Measurements from ENCODE around the gene RDH13. TPM values are rescaled to one million over a fixed set of nuclear protein-coding genes. Genes with fewer than 3 reads are reported as not detected.
"Not testable (repeated sequence)": the region's sequence is repeated elsewhere in the genome, so short reads cannot be mapped to it uniquely, and the experiment has no call there.

RDH13 gene
- total RNA-seq, 4 donors from 2014 or later, result 10.0 to 15.6 (median 13.9) TPM

DNA sequence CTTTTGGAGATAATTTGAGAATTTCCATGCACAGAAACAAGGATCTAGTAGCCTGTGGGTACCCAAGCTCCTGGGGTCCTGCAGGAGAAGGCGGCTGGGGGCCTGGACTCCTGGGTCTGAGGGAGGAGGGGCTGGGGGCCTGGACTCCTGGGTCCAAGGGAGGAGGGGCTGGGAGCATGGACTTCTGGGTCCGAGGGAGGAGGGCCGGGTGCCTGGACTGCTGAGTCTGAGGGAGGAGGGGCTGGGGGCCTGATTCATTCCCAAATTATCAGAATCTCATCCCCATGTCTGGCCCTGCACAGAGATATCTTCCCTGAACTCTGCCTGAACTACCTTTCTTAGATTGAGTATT lies 520 bp upstream of the RDH13 start:
- ATAC-seq, result no peak
- peaks cover 0 to 21% (median 8%) of the 10 kb centered on the region in 3 donors for H3K4me1 ChIP-seq
- peaks cover 21% of the 10 kb centered on the region for H3K27me3 ChIP-seq
- TF ChIP-seq POLR2A (IDR thresholded peaks at IDR 0.05) (no peak), POLR2AphosphoS5 (IDR thresholded peaks at IDR 0.05) (no peak), EP300 (IDR thresholded peaks at IDR 0.05) (no peak)
- TF ChIP-seq, protein P1, sequence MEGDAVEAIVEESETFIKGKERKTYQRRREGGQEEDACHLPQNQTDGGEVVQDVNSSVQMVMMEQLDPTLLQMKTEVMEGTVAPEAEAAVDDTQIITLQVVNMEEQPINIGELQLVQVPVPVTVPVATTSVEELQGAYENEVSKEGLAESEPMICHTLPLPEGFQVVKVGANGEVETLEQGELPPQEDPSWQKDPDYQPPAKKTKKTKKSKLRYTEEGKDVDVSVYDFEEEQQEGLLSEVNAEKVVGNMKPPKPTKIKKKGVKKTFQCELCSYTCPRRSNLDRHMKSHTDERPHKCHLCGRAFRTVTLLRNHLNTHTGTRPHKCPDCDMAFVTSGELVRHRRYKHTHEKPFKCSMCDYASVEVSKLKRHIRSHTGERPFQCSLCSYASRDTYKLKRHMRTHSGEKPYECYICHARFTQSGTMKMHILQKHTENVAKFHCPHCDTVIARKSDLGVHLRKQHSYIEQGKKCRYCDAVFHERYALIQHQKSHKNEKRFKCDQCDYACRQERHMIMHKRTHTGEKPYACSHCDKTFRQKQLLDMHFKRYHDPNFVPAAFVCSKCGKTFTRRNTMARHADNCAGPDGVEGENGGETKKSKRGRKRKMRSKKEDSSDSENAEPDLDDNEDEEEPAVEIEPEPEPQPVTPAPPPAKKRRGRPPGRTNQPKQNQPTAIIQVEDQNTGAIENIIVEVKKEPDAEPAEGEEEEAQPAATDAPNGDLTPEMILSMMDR (IDR thresholded peaks at IDR 0.05), result no peak
- H3K9me3 ChIP-seq, result no peaks in the 10 kb centered on the region
- peak overlapping the region; percentile 65 to 90 for H3K4me3 ChIP-seq
- peaks cover 0 to 10% of the 10 kb centered on the region in 2 donors for H3K36me3 ChIP-seq
- H3K27ac ChIP-seq, result peak overlapping the region in 3 of 4 donors; percentile 66 to 78 (median 78)
- 59% methylated on average over 3 of the region's 3 CpGs; no CpG with 5 or more reads in 1 of the 2 donors for WGBS, 2 donors (ENCODE audit: low coverage in 1 of 2)

DNA sequence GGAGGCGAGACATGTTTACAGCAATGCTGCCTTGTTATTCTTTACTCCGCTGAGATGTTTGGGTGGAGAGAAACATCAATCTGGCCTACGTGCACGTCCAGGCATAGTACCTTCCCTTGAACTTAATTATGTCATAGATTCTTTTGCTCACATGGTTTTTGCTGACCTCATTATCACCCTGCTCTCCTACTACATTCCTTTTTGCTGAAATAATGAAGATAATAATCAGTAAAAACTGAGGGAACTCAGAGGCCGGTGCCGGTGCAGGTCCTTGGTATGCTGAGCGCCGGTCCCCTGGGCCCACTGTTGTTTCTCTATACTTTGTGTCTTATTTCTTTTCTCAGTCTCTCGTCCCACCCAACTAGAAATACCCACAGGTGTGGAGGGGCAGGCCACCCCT lies 2.7 kb downstream of the RDH13 start:
- H3K27ac ChIP-seq, H3K9me3 ChIP-seq, H3K27me3 ChIP-seq, H3K4me3 ChIP-seq, ATAC-seq: not testable (repeated sequence)
- 70 to 71% methylated on average over 2 to 8 of the region's 9 CpGs for WGBS, 2 donors (ENCODE audit: low coverage in 1 of 2)
- Histone ChIP-seq H3K4me1 (peaks cover 0 to 21% (median 8%) of the 10 kb centered on the region in 3 donors), H3K36me3 (peaks cover 0 to 42% of the 10 kb centered on the region in 2 donors)

DNA sequence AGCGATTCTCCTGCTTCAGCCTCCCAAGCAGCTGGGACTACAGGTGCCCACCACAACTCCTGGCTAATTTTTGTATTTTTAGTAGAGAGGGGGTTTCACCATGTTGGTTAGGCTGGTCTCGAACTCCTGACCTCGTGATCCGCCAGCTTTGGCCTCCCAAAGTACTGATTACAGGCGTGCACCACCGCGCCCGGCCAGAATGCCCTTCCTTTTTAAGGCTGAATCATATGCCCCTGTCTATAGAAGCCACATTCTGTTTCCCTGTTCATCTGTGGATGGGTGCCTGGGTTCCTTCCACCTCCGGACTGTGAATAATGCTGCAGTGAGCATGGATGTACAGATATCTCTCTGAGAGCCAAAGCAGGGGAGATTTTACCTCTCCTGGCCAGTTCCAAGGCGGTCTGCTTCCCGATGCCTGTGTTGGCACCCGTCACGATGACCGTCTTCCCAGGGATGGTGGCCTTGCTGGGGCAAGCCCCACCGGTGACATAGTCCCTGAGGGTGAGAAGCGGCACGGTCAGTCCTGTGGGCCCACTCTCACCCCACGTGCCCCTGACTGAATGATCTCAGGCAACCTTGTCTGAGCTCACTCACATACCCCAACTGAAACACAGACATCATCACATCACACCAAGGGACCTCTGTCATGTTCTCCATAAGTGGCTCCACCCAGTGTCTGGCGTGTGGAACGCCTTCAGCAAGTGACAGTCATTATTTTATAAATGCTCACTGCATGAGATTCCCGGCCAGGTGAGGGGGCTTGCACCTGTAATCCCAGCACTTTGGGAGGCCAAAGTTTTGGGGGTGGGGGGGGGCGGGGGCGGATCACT lies 4.0 kb downstream of the RDH13 start:
- Histone ChIP-seq H3K27me3 (no peaks in the 10 kb centered on the region), H3K4me1 (peaks cover 0 to 21% (median 8%) of the 10 kb centered on the region in 3 donors)
- 92 to 96% methylated on average over 7 to 10 of the region's 23 CpGs for WGBS, 2 donors (ENCODE audit: low coverage in 1 of 2)

DNA sequence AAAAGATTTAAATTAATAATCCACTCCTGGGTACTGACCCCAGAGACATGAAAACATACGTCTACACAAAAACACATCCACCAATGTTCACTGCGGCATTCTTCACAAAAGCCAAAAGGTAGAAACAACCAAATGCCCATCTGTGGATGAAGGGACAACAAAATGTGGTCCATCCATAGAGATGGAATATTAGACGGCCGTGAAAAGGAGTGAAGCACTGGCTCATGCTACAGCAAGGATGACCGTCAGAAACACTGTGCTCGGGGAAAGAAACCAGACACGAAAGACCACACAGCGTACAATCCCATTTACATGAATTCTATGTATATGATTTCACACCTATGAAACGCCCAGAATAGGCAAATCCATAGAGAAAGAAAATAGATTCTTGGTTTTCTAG lies 6.1 kb downstream of the RDH13 start:
- Histone ChIP-seq H3K9me3 (no peaks in the 10 kb centered on the region), H3K27me3 (no peaks in the 10 kb centered on the region), H3K4me3 (no peak overlapping the region), H3K36me3 (peaks cover 0 to 76% of the 10 kb centered on the region in 2 donors), H3K27ac (no peak overlapping the region), H3K4me1 (peaks cover 0 to 14% (median 3%) of the 10 kb centered on the region in 3 donors)
- WGBS, 2 donors (ENCODE audit: low coverage in 1 of 2), result 96% methylated on average over 9 of the region's 9 CpGs
- TF ChIP-seq POLR2A (IDR thresholded peaks at IDR 0.05) (no peak), EP300 (IDR thresholded peaks at IDR 0.05) (no peak), POLR2AphosphoS5 (IDR thresholded peaks at IDR 0.05) (no peak)
- TF ChIP-seq, protein P1 (IDR thresholded peaks at IDR 0.05), result no peak
- no peak for ATAC-seq

More for the DNA sequence above, 4.0 kb downstream of the RDH13 start:
- TF ChIP-seq, protein P1 (IDR thresholded peaks at IDR 0.05), result no peak
- TF ChIP-seq POLR2A (IDR thresholded peaks at IDR 0.05) (no peak), EP300 (IDR thresholded peaks at IDR 0.05) (no peak), POLR2AphosphoS5 (IDR thresholded peaks at IDR 0.05) (no peak)
- no peak for ATAC-seq
- no peak overlapping the region for H3K4me3 ChIP-seq
- no peak overlapping the region for H3K27ac ChIP-seq
- no peaks in the 10 kb centered on the region for H3K9me3 ChIP-seq
- peaks cover 0 to 55% of the 10 kb centered on the region in 2 donors for H3K36me3 ChIP-seq

DNA sequence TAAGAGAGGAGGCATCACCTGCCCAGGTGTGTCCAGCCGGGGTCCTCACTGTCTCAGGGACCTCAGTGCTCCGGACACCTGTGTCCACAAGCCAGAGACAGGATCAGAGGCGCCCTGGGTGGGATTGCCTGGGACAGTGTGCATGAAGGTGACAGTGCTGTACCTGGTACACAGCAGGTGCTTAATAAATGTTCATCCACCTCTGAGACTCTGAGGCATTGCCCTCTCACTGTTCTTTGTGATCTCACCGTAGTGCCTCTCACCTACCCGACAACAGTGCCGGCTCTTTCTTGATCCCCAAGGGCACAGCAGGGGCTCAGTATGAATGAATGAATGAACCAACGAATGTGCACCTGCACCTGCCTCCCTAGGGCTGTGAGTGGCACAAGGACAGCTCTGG lies 9.2 kb downstream of the RDH13 start:
- no peak for ATAC-seq
- Histone ChIP-seq H3K4me3 (no peak overlapping the region), H3K36me3 (peaks cover 0 to 100% of the 10 kb centered on the region in 2 donors), H3K9me3 (no peaks in the 10 kb centered on the region), H3K27ac (no peak overlapping the region), H3K27me3 (no peaks in the 10 kb centered on the region), H3K4me1 (no peaks in the 10 kb centered on the region)
- WGBS, 2 donors (ENCODE audit: low coverage in 1 of 2), result 75 to 93% methylated on average over 3 of the region's 7 CpGs
- TF ChIP-seq, protein P1 (IDR thresholded peaks at IDR 0.05), result no peak
- no peak for TF ChIP-seq POLR2AphosphoS5 (IDR thresholded peaks at IDR 0.05)
- TF ChIP-seq EP300 (IDR thresholded peaks at IDR 0.05), result no peak
- no peak for TF ChIP-seq POLR2A (IDR thresholded peaks at IDR 0.05)
